Gastrocnemius medialis (tissue), 4 donors: Measurements from ENCODE around the gene ANAPC1. TPM values are rescaled to one million over a fixed set of nuclear protein-coding genes. Genes with fewer than 3 reads are reported as not detected.
"Not testable (repeated sequence)": the region's sequence is repeated elsewhere in the genome, so short reads cannot be mapped to it uniquely, and the experiment has no call there.

Experiments used
- ATAC-seq, 2 donors: fragments of 150-250 bp; one replicate each; pipeline ENCODE4 v1.9.1; 2016
- DNase-seq, 2 donors: peaks; one replicate each; pipeline ENCODE4 v3.0.0-alpha.2; 2019
- H3K27ac ChIP-seq, 4 donors: fragments of 200-600 bp; sonication (generic); 1 replicate in 1 of 4; 2 replicates in 3 of 4; pipeline ENCODE4 v1.5.1; 2016 to 2018; ENCODE audit warnings: mild to moderate bottlenecking in 2 of 4, moderate library complexity in 1 of 4
- H3K27me3 ChIP-seq, 3 donors: fragments of 200-600 bp; sonication (generic) in 2 of 3; 1 replicate in 1 of 3; 2 replicates in 2 of 3; pipeline versions ENCODE4 v1.5.1 to v1.6.0; 2016 to 2019; ENCODE audit warnings: mild to moderate bottlenecking in 1 of 3, moderate library complexity in 1 of 3
- H3K36me3 ChIP-seq, 2 donors: fragments of 200-600 bp; sonication (generic) in 1 of 2; one replicate each; pipeline ENCODE4 v1.5.1; 2017 to 2018
- H3K4me1 ChIP-seq, 2 donors: fragments of 200-600 bp; sonication (generic) in 1 of 2; one replicate each; pipeline ENCODE4 v1.5.1; 2016 to 2017; ENCODE audit warnings: mild to moderate bottlenecking in 2 of 2
- H3K4me3 ChIP-seq, 4 donors: fragments of 200-600 bp; sonication (generic) in 3 of 4; 1 replicate in 1 of 4; 2 replicates in 3 of 4; pipeline ENCODE4 v1.5.1; 2016 to 2019; ENCODE audit warnings: mild to moderate bottlenecking in 2 of 4
- H3K9me3 ChIP-seq, 3 donors: fragments of 200-600 bp; sonication (generic) in 2 of 3; 1 replicate in 1 of 3; 2 replicates in 2 of 3; pipeline ENCODE4 v1.5.1; 2016 to 2019
- CTCF ChIP-seq, 5 experiments: fragments of 450-650 bp in 3 of 5; fragments of 200-600 bp in 2 of 5; sonication (generic) in 2 of 5; IDR thresholded peaks in 4 of 5; conservative IDR thresholded peaks in 1 of 5; 1 replicate in 4 of 5; 2 replicates in 1 of 5; pipeline ENCODE4 v1.5.1; 2016 to 2019; ENCODE audit warnings: antibody characterized with exemption in 5 of 5, mild to moderate bottlenecking in 3 of 5, moderate library complexity in 3 of 5
- in situ Hi-C, 4 donors: fragments of 200-750 bp; cut with MboI; loops; one replicate each; pipeline versions ENCODE4 v1.15.0 to v1.8.0; 2017; ENCODE audit warnings: low sequenced_read_pairs in 4 of 4
- intact Hi-C: fragments of 100-400 bp; cut with DNase I; formaldehyde crosslinking; loops from one replicate; pipeline ENCODE4 v1.15.1; 2023; ENCODE audit warnings: low total_unique reads
- total RNA-seq, 4 donors: library from RNA; depleted of rRNA; stranded (reverse); fragments of >200 nt; gene quantifications; one replicate each; pipeline versions ENCODE4 v1.1.0 to v1.2.3, GENCODE V29; 2016

ANAPC1 gene
- total RNA-seq, 4 donors from 2014 or later: 28.3 to 33.9 (median 30.8) TPM

- DNase-seq, H3K4me3 ChIP-seq, H3K27ac ChIP-seq, H3K27me3 ChIP-seq, H3K36me3 ChIP-seq, intact Hi-C loops, H3K9me3 ChIP-seq, H3K4me1 ChIP-seq, in situ Hi-C loops: not testable (repeated sequence)
- TF ChIP-seq CTCF (IDR thresholded peaks at IDR 0.05 in 4 of 5, conservative IDR thresholded peaks at IDR 0.05 in 1 of 5): peak in 3 of 5 experiments; percentile 19 to 45 (median 28)
- ATAC-seq: peak; percentile 53 to 69
Measured at GRCh38 chr2:111850646-111851045, 33.3 kb downstream of the ANAPC1 start.

DNA sequence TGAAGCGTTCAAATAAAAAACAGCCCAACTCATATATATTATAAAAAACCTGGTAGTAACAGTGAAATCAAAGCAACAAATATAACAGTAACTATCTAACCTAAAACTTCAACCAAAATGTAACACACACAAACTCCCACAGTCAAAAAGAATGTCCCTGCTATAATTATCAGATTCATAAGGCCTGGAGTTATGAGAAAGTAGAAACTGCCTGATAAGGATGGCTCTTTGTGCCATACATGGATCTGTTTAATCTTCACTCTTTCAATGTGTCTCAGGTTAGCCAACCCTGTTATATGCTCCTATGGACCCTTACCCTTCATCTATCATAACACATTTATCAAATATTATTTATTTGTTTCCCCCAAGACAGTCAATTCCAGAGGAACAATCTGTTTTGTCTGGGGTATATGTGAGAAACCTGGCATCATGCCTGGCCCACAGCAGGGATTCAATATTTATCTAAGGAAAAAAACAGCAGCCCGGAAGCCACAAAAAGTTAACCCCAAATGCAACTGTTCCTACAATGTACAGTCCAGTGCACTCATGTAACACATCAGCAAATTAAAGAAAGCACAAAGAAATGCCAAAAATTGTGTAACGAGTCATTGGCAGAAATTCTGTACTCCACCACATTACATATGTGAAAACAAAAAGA lies 44.2 kb downstream of the ANAPC1 start:
- ATAC-seq, H3K27ac ChIP-seq, H3K4me3 ChIP-seq, H3K4me1 ChIP-seq, intact Hi-C loops, in situ Hi-C loops, DNase-seq, H3K36me3 ChIP-seq, H3K9me3 ChIP-seq, H3K27me3 ChIP-seq: not testable (repeated sequence)

GRCh38 chr2:111838992-111839391 lies 45.0 kb downstream of the ANAPC1 start:
- H3K4me3 ChIP-seq, H3K27me3 ChIP-seq, DNase-seq, intact Hi-C loops, ATAC-seq, in situ Hi-C loops, H3K36me3 ChIP-seq, H3K4me1 ChIP-seq, H3K9me3 ChIP-seq, H3K27ac ChIP-seq: not testable (repeated sequence)

DNA sequence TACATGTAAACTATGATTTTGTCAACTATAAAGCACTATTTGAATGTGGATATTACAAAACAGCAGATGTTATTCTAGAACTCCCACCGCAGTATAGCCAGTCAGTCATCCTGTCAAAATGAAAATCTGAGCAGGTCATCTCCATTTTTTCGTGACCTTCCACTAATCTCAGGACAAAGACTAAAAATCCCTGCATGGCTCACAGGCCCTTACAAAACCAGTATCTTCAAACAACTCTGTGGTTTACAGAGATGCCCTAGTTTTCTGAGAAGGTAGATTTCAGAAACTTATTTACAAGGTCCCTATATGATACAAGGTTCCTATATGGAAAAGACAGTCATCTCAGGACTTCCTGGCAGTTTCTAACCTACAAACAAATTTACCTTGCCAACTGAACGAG lies 49.8 kb downstream of the ANAPC1 start:
- DNase-seq, H3K9me3 ChIP-seq, H3K4me3 ChIP-seq, ATAC-seq, H3K27me3 ChIP-seq, H3K27ac ChIP-seq, H3K4me1 ChIP-seq, in situ Hi-C loops, intact Hi-C loops: not testable (repeated sequence)
- peaks cover 0 to 17% of the 10 kb centered on the region in 2 donors for H3K36me3 ChIP-seq

DNA sequence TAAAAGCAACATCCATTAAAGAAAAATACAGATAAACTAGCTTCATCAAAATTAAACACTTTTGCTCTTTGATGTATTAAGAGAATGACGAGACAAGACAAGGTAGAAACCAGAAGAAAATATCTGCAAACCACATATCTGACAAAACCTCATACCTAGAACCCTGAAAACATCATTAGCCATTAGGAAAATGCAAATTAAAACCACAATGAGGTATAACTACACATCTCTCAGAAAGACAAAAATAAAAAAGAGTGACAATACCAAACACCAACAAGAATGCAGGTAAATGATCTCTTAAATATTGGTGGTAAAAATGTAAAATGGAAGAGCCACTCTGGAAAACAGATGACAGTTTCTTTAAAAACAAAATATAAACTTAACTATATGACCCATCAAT lies 53.5 kb downstream of the ANAPC1 start:
- H3K4me3 ChIP-seq, ATAC-seq, H3K4me1 ChIP-seq, H3K9me3 ChIP-seq, intact Hi-C loops, DNase-seq, H3K27ac ChIP-seq, H3K27me3 ChIP-seq, in situ Hi-C loops: not testable (repeated sequence)
- peaks cover 0 to 17% of the 10 kb centered on the region in 2 donors for H3K36me3 ChIP-seq

DNA sequence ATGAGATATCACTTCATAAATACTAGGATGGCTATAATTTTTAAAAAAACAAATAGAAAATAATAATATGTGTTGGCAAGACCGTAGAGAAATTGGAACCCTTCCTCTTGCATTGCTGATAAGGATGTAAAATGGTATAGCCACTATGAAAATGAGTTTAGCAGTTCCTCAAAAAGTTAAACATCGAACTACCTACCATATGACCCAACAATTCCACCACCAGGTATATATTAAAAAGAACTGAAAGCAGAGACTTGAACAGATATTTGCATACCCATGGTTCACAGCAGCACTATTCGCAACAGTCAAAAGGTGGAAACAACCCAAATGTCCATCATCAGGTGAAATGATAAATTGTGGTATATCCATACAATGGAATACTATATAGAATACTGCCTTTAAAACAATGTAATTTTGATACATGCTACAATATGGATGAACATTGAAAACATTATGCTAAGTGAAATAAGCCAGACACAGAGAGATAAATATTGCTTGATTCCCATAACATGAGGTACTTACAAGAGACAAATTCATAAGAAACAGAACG lies 55.7 kb downstream of the ANAPC1 start:
- in situ Hi-C loops, H3K9me3 ChIP-seq, H3K27ac ChIP-seq, H3K4me1 ChIP-seq, DNase-seq, H3K4me3 ChIP-seq, ATAC-seq, intact Hi-C loops, H3K27me3 ChIP-seq: not testable (repeated sequence)
- H3K36me3 ChIP-seq: peaks cover 0 to 15% of the 10 kb centered on the region in 2 donors

- DNase-seq, H3K27ac ChIP-seq, H3K9me3 ChIP-seq, in situ Hi-C loops, H3K27me3 ChIP-seq, H3K36me3 ChIP-seq, H3K4me3 ChIP-seq, H3K4me1 ChIP-seq, intact Hi-C loops: not testable (repeated sequence)
- peak; percentile 44 to 52 for ATAC-seq
- peak in 2 of 5 experiments; percentile 15 to 45 for TF ChIP-seq CTCF (IDR thresholded peaks at IDR 0.05 in 4 of 5, conservative IDR thresholded peaks at IDR 0.05 in 1 of 5)
Measured at GRCh38 chr2:111812970-111813622, 70.9 kb downstream of the ANAPC1 start.

- in situ Hi-C loops, intact Hi-C loops: not testable (repeated sequence)
Measured at GRCh38 chr2:111790633-111791032, 93.4 kb downstream of the ANAPC1 start.

GRCh38 chr2:111784081-111784480 lies 99.9 kb downstream of the ANAPC1 start:
- H3K9me3 ChIP-seq, intact Hi-C loops, H3K4me1 ChIP-seq, H3K36me3 ChIP-seq, H3K4me3 ChIP-seq, H3K27ac ChIP-seq, DNase-seq, H3K27me3 ChIP-seq, in situ Hi-C loops, ATAC-seq: not testable (repeated sequence)

More at GRCh38 chr2:111790633-111791032, 93.4 kb downstream of the ANAPC1 start:
- ATAC-seq, H3K9me3 ChIP-seq, H3K27me3 ChIP-seq, H3K27ac ChIP-seq, H3K36me3 ChIP-seq, H3K4me3 ChIP-seq, H3K4me1 ChIP-seq, DNase-seq: not testable (repeated sequence)

DNA sequence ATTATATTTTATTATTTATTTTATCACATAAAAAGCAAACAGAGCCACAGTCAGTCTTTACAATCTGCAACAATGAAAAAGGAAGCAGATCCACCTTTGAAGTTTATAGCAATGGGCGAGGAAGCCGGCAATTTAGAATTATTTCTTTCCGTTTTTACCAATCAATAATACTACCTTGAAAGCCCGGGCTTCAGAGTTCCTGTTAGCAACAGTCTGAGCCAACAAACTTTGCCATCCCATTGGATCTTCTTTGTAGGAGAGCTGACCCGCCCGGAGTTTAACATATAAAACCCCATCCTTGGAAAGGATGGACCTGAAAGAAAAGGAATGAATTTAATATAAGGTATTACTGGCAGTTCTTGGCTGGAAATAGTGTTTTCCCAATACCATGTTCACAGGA lies 101.8 kb downstream of the ANAPC1 start:
- H3K4me3 ChIP-seq, H3K27ac ChIP-seq, in situ Hi-C loops, DNase-seq, H3K9me3 ChIP-seq, intact Hi-C loops, H3K36me3 ChIP-seq, H3K27me3 ChIP-seq, H3K4me1 ChIP-seq, ATAC-seq: not testable (repeated sequence)
